Stimulated activated CD8-positive, alpha-beta memory T cell treated with anti-CD3 and anti-CD28 coated beads, Interleukin-15, amount 100 ng/mL, for 48 hours (primary cell): ENCODE data around the gene ST6GALNAC3.

Experiments
- DNase-seq, 2 donors: peaks; one replicate each; pipeline ENCODE4 v3.0.0-alpha.2; 2020; ENCODE audit warnings: low read depth in 2 of 2

The ST6GALNAC3 gene

GRCh38 chr1:76430531-76430930 is 356.0 kb downstream of the ST6GALNAC3 start:
- no peak for DNase-seq

- no peak for DNase-seq
Measured at GRCh38 chr1:76433526-76433925, 359.0 kb downstream of the ST6GALNAC3 start.

- no peak for DNase-seq
Measured at GRCh38 chr1:76443217-76443616, 368.7 kb downstream of the ST6GALNAC3 start.

DNA sequence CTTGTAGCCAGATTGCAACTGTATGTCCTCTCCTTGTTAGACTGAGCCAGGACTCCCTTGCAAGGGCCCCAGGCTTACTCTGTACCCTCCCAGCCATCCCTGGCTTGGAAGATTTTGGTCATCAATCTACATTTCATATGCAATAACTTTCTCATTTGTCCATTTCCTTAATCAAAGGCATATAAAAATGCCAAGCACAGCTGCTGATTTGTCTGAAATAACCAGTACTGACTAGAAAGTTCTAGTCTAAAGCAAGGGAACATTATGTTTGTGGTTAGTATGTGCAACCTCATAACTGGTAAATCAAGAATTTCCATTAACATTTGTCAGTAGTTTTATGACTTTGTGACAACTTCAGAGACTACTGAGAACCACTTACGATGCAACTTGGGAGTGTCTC is 370.2 kb downstream of the ST6GALNAC3 start:
- no peak for DNase-seq

DNA sequence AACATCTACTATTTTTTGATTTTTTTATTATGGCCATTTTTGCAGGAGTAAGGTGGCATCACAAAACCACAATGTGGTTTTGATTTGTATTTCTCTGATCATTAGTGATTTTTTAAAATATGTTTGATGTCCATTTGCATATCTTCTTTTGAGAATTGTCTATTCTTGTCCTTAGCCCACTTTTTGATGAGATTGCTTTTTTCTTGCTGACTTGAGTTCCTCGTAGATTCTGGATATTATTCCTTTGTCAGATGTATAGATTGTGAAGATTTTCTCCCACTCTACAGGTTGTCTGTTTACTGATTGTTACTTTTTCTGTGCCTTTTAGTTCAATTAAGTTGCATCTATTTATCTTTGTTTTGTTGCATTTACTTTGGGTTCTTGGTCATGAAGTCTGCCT is 375.7 kb downstream of the ST6GALNAC3 start:
- DNase-seq: no peak

DNA sequence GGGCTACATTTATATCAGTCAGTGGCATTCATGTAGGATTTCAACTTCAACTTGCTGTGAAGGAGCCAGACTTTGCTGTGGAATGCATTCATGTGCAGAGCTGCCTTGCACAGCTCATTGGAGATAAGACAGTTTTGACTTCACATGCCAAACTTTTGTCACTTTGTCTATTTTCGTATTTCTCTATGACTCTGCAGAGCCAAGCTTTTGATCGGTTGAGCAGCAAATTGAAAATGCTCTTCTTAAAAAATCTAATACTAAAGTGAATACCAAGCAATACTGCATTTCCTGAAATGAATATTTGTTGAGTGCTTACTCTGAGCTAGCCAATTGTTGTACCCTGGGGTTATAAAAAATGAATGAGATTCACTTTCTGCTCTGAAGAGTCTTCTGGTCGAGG is 388.7 kb downstream of the ST6GALNAC3 start:
- no peak for DNase-seq

- no peak for DNase-seq
Measured at GRCh38 chr1:76463849-76464248, 389.3 kb downstream of the ST6GALNAC3 start.

- no peak for DNase-seq
Measured at GRCh38 chr1:76465030-76465429, 390.5 kb downstream of the ST6GALNAC3 start.

DNA sequence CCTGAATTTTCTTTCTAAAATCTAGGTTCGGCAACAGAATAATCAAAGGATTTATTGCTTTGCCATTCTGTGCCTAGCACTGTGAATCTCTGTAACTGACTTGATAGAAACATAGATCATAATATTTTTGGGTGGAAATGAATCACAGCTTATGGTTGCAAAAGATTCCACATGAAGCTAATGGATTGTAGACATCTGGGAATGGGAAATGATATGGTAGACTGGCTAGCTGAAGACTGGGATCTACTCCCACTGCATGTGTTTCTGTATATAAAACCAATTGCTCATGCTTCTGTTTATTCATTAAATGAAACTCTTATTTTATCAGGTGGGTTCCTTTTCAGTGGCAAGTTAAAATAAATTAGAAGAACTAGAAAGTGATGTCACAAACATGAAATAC is 395.6 kb downstream of the ST6GALNAC3 start:
- DNase-seq: no peak

GRCh38 chr1:76471536-76471935 is 397.0 kb downstream of the ST6GALNAC3 start:
- no peak for DNase-seq

DNA sequence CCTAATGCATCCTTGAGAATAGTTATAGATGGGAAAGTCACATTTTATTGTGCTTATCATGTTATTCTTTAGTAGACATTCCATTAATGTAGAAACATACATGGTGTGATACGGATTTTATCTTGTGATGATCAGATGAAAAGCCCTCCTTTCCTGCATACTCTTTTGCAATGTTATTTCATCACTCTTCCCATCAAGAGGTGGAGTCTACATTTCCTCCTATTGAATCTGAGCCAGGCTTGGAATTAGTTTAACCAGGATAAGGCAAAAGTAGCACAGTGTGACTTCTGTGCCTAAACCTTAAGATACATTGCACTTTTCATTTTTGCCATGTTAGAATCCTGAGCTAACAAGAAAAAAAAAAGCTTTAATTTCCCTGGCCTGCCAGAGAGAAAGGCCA is 399.0 kb downstream of the ST6GALNAC3 start:
- DNase-seq: no peak

DNA sequence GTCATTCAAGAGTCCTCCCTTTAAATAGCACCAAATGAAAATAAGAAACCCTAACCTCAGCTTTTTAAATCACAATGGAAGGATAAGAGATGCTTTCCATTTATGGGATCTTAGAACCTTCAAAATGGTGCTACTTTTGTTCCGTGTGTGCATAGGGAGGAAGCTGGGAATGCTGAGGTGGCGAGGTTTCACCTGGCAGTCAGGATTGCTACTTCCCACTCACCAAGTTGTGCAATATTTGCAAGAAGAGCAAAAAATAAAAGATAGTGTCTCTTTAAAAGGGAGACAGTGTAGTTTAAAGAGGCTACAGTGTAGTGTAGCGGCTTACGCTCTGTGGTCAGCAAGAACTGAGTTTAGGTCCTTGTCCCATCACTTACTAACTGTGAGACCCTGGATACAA is 400.4 kb downstream of the ST6GALNAC3 start:
- DNase-seq: no peak

DNA sequence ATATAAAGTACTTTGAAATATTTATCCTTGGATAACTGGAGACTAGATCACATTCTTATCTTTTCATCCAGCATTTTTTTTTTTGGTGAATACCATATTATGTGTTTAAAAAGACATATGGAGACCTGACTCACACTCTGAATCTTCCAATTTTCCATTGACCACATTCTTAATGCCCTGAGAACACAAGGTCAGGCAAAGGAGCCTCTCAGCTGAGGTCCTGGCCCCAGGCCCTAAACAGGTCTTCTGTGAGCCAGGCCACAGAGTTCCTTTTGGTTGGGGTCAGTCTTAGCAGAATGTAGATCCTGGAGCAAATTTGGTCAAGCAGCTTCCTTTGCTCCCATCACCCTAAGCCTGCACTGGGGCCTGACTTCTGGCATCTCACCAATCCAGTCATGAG is 402.6 kb downstream of the ST6GALNAC3 start:
- no peak for DNase-seq

DNA sequence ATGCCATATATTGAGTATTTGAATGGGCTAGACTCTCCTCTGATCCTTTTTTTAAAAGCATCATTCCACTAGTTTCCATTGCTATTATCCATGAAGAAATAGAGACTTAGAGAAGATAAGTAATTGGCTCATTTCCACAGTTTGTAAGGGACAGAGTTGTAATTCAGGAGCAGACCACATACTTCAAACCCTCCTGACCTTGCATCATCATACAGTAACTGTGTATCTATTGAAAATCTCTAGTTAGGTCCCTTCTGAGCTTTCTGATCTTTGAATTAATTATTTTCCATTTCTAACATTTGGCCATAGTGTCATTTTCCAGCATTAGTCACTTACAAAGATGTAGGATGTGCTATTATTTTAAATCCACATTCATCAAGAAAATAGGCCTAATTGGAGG is 406.3 kb downstream of the ST6GALNAC3 start:
- DNase-seq: no peak

GRCh38 chr1:76481672-76482071 is 407.1 kb downstream of the ST6GALNAC3 start:
- no peak for DNase-seq

GRCh38 chr1:76482272-76482671 is 407.7 kb downstream of the ST6GALNAC3 start:
- DNase-seq: no peak

GRCh38 chr1:76491737-76492136 is 417.2 kb downstream of the ST6GALNAC3 start:
- no peak for DNase-seq

DNA sequence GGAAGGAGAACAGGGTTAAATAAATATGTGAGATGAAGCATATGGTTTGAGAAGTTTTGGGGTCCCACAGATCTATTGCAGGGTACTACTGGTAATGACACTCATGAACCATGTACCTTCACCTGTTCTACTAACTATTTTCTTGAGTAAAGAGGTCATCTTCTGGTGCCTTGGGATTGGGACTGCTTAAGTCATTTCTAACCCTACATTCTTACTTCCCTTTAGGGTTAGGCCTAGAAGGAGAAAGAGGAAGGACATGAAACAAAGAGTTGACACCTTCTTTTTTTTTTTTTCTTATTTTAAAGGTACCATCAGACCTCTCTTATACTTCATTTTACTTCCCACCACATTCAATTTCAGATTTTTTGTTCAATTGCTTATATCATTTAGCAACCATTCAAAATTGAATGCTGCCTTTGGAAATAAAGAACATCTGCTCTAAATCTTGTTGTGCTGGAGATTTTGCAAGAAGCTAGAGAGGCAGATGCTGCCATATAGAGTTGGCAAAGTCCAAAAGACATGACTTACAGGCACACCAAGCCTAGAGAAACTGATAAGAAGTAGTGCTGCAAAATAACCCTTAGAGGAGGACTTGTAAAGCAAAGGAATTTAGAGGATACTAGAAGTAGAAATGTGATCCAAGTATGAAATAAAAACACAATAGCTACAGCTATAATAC is 418.3 kb downstream of the ST6GALNAC3 start:
- DNase-seq: no peak

DNA sequence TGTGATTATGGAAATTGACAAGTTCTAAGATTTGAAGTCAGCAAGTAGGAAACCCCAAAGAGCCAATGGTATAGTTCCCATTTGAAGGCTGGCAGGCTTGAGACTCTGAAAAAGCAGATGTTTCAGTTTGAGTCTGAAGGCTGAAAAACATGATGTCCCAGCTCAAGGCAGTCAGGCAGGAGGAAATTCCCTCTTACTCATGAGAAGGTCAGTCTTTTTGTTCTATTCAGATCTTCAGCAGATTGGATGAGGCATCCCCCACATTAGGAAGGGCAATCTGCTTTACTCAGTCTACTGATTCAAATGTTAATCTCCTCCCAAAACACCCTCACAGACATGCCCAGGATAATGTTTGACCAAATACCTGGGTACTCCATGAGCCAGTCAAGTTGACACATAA is 420.3 kb downstream of the ST6GALNAC3 start:
- DNase-seq: peak; percentile 3 to 8

GRCh38 chr1:76496871-76497270 is 422.3 kb downstream of the ST6GALNAC3 start:
- DNase-seq: no peak

DNA sequence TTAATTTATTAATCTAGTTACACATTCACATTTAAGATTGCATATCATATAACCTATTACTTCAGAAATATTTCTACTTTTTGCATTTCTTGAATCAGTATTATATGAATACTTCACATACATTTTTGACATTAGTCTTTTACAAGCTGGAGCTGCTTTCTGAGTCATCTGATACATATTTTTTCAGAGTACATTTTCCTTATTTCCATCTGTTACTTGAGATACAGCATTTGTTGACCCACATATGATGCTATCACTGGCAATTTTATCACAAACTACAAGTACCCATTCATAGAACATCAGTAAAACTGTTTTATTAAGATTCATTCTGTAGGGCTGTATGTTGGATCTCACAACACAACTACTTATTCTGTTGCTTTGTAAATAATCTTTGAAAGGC is 425.6 kb downstream of the ST6GALNAC3 start:
- no peak for DNase-seq

DNA sequence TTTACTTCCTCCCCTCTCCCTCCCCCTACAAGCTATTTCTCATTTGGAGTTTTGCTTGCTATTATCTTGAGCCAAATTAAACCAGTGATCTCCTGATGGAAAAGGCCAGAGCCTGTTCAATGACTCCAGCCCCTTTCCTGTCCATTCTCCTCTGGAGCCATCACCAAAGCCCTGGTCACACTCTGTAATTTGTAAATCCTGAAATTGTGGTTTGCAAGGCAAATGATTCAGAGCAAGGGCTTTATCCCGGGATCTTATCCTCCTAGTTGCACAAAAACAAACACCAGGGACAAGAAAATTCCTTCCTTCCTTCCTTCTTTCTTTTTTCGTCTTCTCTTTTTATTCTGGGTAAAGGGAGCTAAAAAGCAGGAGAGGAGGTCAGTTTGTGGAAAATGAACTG is 426.6 kb downstream of the ST6GALNAC3 start:
- DNase-seq: no peak

- no peak for DNase-seq
Measured at GRCh38 chr1:76501586-76502219, 427.2 kb downstream of the ST6GALNAC3 start.

DNA sequence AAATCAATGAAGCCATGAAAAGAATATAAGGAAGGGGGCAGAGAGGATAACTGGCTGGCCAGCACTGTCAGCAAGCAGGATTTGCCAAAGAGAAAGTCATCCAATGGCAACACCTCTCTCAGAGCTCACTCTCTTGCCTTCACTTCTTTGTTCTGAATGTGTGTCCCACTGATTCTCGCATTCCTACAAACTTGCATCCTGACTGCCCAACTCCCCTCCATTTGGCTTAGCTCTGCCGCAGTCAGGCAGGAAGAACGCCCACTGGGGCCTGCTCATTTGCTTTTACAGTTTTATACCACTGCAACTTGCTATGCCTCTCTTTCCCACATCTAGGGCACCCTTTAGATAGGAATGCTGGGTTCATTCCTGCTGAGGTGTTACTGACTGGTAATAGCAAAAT is 428.6 kb downstream of the ST6GALNAC3 start:
- no peak for DNase-seq
